GM10248 (cell line): Measurements from ENCODE around the gene BCL6B.
"Not testable (repeated sequence)": the region's sequence is repeated elsewhere in the genome, so short reads cannot be mapped to it uniquely, and the experiment has no call there.

Experiments
- CTCF ChIA-PET: fragments of 300-600 bp; sonication (Branson Sonifier 250); formaldehyde crosslinking; extraction: SDS; loops from one replicate; lab custom pipeline; 2021; ENCODE audit warnings: antibody characterized with exemption; lab: Yijun Ruan, JAX
- POLR2A ChIA-PET: fragments of 350-650 bp; sonication (Branson Sonifier 250); formaldehyde crosslinking; extraction: SDS; loops from one replicate; lab custom pipeline; 2020; ENCODE audit warnings: antibody characterized with exemption; lab: Yijun Ruan, JAX
- DNase-seq: peaks from one replicate; pipeline ENCODE4 v3.0.0; 2012; ENCODE audit errors: extremely low spot score
- CTCF ChIP-seq: IDR thresholded peaks from 2 replicates; pipeline ENCODE4 v1.5.1; 2012; ENCODE audit warnings: mild to moderate bottlenecking, low read depth; ENCODE audit errors: extremely low read depth, missing control alignments, control extremely low read depth

The BCL6B gene

DNA sequence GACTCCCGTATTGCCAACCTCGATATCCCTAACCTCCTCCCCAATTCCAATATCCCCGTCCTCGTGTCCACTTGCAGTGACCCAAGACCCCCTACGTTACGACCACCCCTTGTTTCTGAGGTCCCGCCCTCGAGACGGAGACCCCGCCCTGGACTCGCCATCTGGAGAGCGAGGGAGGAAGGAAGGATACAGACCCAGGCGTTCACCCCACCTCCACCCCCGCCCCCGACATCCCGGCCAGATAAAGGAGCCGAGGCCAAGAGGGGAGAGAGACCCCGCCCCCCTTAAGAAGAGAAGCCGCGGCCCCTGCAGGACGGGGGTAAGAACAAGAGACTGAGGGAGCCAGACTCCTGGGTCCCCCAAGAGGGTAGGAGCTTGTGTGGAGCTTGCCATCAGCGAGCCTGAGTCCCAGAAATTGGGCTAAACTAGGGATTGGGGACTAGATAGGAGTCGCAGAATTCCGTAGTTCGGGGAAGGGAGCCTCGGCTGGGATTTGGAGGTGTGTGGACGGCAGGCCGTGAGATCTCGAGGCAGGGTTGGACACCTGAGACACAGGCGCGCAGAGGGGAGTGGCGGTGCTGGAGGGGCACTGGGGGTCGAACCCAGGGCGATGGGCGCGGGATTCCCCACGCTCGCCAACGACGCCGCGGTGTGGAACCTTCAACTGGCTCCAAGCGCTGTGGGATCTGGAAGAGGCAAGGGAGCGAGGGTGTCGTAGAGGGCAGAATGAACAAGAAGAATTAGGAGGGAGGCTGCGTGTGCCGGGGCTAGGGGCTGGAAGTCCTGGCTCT, at the start of gene BCL6B:
Gene BCL6B, plus strand, starts transcription at position 270 of the 791 bp plus-strand sequence. CDS start 622 bp downstream, outside the sequence.
- DNase-seq = no peak
- POLR2A ChIA-PET = interaction anchor here (1.0 kb wide), 1 partner anchor 8 kb away, joined by 5 read pairs; a partner anchor contains a TSS
- CTCF ChIA-PET = interaction anchor here (0.7 to 4.7 kb wide), 17 partner anchors 8 to 356 kb away, joined by 3 to 60 read pairs (median 7); partner anchors contain the start of genes RNASEK and SLC16A13
- no peak for TF ChIP-seq CTCF

DNA sequence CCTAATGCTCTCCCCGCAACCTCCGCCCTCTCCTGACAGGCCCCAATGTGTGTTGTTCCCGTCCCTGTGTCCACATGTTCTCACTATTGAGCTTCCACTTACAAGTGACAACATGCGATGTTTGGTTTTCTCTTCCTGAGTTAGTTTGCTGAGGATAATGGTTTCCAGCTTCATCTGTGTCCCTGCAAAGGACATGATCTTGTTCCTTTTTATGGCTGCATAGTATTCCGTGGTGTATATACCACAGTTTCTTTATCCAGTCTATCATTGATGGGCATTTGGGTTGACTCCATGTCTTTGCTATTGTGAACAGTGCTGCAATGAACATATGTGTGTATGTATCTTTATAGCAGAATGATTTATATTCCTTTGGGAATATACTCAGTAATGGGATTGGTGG, 43.4 kb upstream of the BCL6B start:
- CTCF ChIA-PET = interaction anchor here (2.0 kb wide), 1 partner anchor 25 kb away, joined by 10 read pairs; no protein-coding TSS in a partner anchor
- POLR2A ChIA-PET, DNase-seq: not testable (repeated sequence)

GRCh38 chr17:6981426-6981825, 41.4 kb upstream of the BCL6B start:
- TF ChIP-seq CTCF = no peak
- no peak for DNase-seq
- CTCF ChIA-PET = no interaction called here
- POLR2A ChIA-PET = no interaction called here

GRCh38 chr17:6985266-6985665, 37.6 kb upstream of the BCL6B start:
- CTCF ChIA-PET = interaction anchor here (1.2 to 1.6 kb wide), 5 partner anchors 16 to 74 kb away, joined by 3 to 9 read pairs (median 5); no protein-coding TSS in a partner anchor
- TF ChIP-seq CTCF = no peak
- DNase-seq = no peak
- POLR2A ChIA-PET = no interaction called here

DNA sequence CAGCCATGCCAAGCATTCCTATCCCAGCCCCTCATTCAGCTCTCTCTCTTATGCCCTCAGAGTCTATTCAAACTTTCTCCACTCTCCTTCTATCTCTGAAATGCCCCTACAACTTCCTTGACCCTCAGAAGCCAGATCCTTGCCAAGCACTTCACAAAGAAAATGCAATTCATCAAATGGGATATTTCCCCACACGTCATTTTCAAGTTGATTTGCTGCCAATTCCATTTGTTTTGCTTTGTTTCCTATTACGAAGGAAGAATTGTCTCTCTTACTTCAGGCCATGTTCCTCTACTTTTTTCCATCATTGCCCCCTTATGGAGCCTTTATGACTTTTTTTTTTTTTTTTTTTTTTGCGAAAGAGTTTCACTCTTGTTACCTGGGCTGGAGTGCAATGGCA, 36.2 kb upstream of the BCL6B start:
- POLR2A ChIA-PET = no interaction called here

DNA sequence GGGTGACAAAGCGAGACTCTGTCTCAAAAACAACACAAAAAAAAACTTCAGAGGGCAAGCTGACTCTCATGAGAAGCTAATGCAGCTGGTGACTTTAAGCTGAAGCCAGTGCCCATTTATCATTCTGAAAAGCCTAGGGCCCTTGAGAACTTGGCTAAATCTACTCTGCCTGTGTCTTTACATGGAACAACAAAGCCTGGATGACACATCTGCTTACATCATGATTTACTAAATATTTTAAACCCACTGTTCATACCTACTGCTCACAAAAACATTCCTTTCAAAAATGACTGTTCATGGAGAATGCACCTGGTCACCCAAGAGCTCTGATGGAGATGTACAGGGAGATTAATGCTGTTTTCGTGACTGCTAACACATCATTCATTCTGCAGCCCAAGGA, 33.1 kb upstream of the BCL6B start:
- ChIA-PET POLR2A (no interaction called here), CTCF (interaction anchor here (1.3 to 2.1 kb wide), 3 partner anchors 15 to 147 kb away, joined by 4 to 10 read pairs (median 6); no protein-coding TSS in a partner anchor)
- no peak for TF ChIP-seq CTCF
- no peak for DNase-seq

More for the DNA sequence above, 36.2 kb upstream of the BCL6B start:
- TF ChIP-seq CTCF = no peak
- CTCF ChIA-PET = no interaction called here
- no peak for DNase-seq

- CTCF ChIA-PET = interaction anchor here (1.1 to 4.3 kb wide), 3 partner anchors 10 to 83 kb away, joined by 3 to 24 read pairs (median 14); no protein-coding TSS in a partner anchor
- DNase-seq, POLR2A ChIA-PET: not testable (repeated sequence)
These were observed 29.2 kb upstream of the BCL6B start for GRCh38 chr17:6993613-6994056.
